ENCODE measurements around the gene DELE1. TPM values are rescaled to one million over a fixed set of nuclear protein-coding genes. Genes with fewer than 3 reads are reported as not detected.

The DELE1 gene
- total RNA-seq, 4 donors from 2014 or later = 38.8 to 92.3 (median 62.5) TPM

DNA sequence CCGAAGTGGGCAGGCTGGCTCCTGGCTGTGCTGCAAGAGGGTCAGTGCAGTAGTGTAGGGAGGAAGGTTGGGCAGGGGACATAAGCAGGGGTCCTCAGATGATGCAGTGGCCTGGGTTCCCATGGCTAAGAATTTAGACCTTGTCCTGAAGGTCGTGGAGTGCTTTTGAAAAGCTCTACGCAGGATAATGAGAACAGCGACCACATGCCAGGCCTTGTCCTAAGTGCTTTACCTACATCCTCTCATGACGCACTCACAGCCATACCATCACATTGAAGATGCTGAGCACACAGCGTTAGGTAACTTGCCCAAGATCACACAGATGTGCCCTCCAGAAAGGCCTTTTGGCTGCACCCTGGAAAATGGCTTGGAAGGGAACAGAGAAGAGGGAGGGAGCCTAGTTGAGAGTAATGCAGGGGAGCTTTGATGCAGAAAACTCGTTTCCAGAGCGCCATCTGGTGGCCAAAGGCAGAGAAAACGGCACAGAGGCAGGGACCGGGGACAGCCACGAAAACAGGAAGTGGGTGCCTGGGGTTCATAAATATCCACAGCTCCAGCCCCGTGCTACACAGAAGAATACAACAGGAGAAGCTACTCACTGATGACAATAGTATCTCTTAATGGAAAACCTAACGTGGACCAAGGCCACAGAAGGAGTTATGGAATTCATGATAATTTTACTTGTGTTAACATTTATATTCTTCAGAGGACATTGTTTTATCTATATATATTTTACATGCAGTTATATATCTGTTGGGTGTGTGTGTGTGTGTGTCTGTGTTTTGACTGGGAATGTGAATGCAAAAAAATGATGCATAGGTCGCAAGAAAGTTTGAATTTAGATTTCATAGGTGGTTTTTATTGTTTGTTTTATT, 37.0 kb downstream of the DELE1 start:
- H3K4me1 ChIP-seq = peaks cover 0 to 41% (median 10%) of the 10 kb centered on the region in 3 donors
- TF ChIP-seq EP300 (IDR thresholded peaks at IDR 0.05) (no peak), POLR2A (IDR thresholded peaks at IDR 0.05) (no peak)
- TF ChIP-seq, protein P1, sequence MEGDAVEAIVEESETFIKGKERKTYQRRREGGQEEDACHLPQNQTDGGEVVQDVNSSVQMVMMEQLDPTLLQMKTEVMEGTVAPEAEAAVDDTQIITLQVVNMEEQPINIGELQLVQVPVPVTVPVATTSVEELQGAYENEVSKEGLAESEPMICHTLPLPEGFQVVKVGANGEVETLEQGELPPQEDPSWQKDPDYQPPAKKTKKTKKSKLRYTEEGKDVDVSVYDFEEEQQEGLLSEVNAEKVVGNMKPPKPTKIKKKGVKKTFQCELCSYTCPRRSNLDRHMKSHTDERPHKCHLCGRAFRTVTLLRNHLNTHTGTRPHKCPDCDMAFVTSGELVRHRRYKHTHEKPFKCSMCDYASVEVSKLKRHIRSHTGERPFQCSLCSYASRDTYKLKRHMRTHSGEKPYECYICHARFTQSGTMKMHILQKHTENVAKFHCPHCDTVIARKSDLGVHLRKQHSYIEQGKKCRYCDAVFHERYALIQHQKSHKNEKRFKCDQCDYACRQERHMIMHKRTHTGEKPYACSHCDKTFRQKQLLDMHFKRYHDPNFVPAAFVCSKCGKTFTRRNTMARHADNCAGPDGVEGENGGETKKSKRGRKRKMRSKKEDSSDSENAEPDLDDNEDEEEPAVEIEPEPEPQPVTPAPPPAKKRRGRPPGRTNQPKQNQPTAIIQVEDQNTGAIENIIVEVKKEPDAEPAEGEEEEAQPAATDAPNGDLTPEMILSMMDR (IDR thresholded peaks at IDR 0.05) = peak; percentile 82 to 88 (median 85)
- WGBS, 2 donors (ENCODE audit: low coverage in 1 of 2) = 14 to 15% methylated on average over 4 to 8 of the region's 14 CpGs
- H3K9me3 ChIP-seq = no peaks in the 10 kb centered on the region
- H3K27ac ChIP-seq = peak overlapping the region in 2 of 4 donors; percentile 22 to 37
- ATAC-seq = peak; percentile 82
- H3K4me3 ChIP-seq = no peak overlapping the region
- H3K27me3 ChIP-seq = peaks cover 13% of the 10 kb centered on the region
- peaks cover 0 to 8% of the 10 kb centered on the region in 2 donors for H3K36me3 ChIP-seq

- H3K27me3 ChIP-seq = peaks cover 13% of the 10 kb centered on the region
- TF ChIP-seq POLR2A (IDR thresholded peaks at IDR 0.05) (no peak), POLR2AphosphoS5 (IDR thresholded peaks at IDR 0.05) (no peak), EP300 (IDR thresholded peaks at IDR 0.05) (no peak)
- TF ChIP-seq, protein P1 (IDR thresholded peaks at IDR 0.05) = no peak
- no peak overlapping the region for H3K4me3 ChIP-seq
- H3K27ac ChIP-seq = no peak overlapping the region
- ATAC-seq = no peak
- H3K36me3 ChIP-seq = peaks cover 0 to under 1% of the 10 kb centered on the region in 2 donors
- peaks cover 0 to 41% (median 10%) of the 10 kb centered on the region in 3 donors for H3K4me1 ChIP-seq
- H3K9me3 ChIP-seq = no peaks in the 10 kb centered on the region
- 57 to 67% methylated on average over 3 of the region's 3 CpGs for WGBS, 2 donors (ENCODE audit: low coverage in 1 of 2)
Observed at GRCh38 chr5:141961466-141961865, 37.8 kb downstream of the DELE1 start.

- no peaks in the 10 kb centered on the region for H3K36me3 ChIP-seq
- H3K27me3 ChIP-seq = peaks cover 13% of the 10 kb centered on the region
- WGBS, 2 donors (ENCODE audit: low coverage in 1 of 2) = 57 to 70% methylated on average over 3 of the region's 3 CpGs
- H3K4me1 ChIP-seq = peaks cover 0 to 30% (median 10%) of the 10 kb centered on the region in 3 donors
- ATAC-seq = no peak
- no peaks in the 10 kb centered on the region for H3K9me3 ChIP-seq
- no peak overlapping the region for H3K27ac ChIP-seq
- no peak overlapping the region for H3K4me3 ChIP-seq
- TF ChIP-seq, protein P1 (IDR thresholded peaks at IDR 0.05) = no peak
- no peak for TF ChIP-seq EP300 (IDR thresholded peaks at IDR 0.05)
- no peak for TF ChIP-seq POLR2A (IDR thresholded peaks at IDR 0.05)
- TF ChIP-seq POLR2AphosphoS5 (IDR thresholded peaks at IDR 0.05) = no peak
Observed at GRCh38 chr5:141963701-141964100, 40.0 kb downstream of the DELE1 start.

DNA sequence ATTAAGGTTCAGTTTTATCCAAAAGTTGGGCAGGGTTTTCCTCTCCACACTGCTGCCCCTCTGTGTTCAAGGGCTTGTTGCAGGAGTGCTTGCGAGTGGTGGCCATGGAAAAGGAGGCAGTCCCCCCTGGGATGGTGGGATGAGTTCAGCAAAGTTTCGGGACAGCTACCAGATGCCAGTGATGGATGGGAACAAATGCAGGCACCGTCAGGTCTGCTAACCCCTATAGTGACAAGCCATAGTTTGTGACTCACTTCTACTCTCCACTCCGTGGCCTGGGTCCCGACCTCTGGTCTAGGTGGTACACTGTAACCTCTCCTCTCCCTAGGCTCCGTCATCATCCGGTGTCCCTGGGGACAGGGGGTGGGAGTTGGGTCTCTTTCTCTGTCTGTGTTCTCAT, 41.4 kb downstream of the DELE1 start:
- Histone ChIP-seq H3K9me3 (no peaks in the 10 kb centered on the region), H3K4me3 (no peak overlapping the region), H3K4me1 (peaks cover 2 to 27% (median 8%) of the 10 kb centered on the region in 3 donors), H3K27ac (no peak overlapping the region), H3K27me3 (peaks cover 3% of the 10 kb centered on the region), H3K36me3 (no peaks in the 10 kb centered on the region)
- WGBS, 2 donors (ENCODE audit: low coverage in 1 of 2) = 73 to 83% methylated on average over 3 to 6 of the region's 7 CpGs
- ATAC-seq = no peak
- TF ChIP-seq, protein P1 (IDR thresholded peaks at IDR 0.05) = no peak
- TF ChIP-seq EP300 (IDR thresholded peaks at IDR 0.05) (no peak), POLR2AphosphoS5 (IDR thresholded peaks at IDR 0.05) (no peak)

Data from gastroesophageal sphincter (tissue), 4 donors.